Right atrium auricular region (tissue), 2 donors: ENCODE results near the gene RERE. TPM values are rescaled to one million over a fixed set of nuclear protein-coding genes. Genes with fewer than 3 reads are reported as not detected.

Experiments
- DNase-seq: peaks from one replicate; pipeline ENCODE4 v3.0.0-alpha.2; 2019; ENCODE audit warnings: low spot score
- H3K27ac ChIP-seq, 2 donors: fragments of 200-600 bp; sonication (generic); 1 replicate in 1 of 2; 2 replicates in 1 of 2; pipeline ENCODE4 v1.5.1; 2016 to 2019
- H3K27me3 ChIP-seq, 2 donors: fragments of 200-600 bp; sonication (generic); one replicate each; pipeline versions ENCODE4 v1.5.1 to v1.6.0; 2017 to 2019
- H3K36me3 ChIP-seq: fragments of 200-600 bp; sonication (generic); one replicate; pipeline ENCODE4 v1.5.1; 2016
- H3K4me1 ChIP-seq, 2 donors: fragments of 200-600 bp; sonication (generic); one replicate each; pipeline versions ENCODE4 v1.5.1 to v1.6.0; 2017 to 2019
- H3K4me3 ChIP-seq, 2 donors: fragments of 200-600 bp; sonication (generic); 1 replicate in 1 of 2; 2 replicates in 1 of 2; pipeline ENCODE4 v1.5.1; 2017 to 2019; ENCODE audit warnings: mild to moderate bottlenecking in 1 of 2, moderate library complexity in 1 of 2
- H3K9me3 ChIP-seq, 2 donors: fragments of 200-600 bp; sonication (generic); one replicate each; pipeline ENCODE4 v1.5.1; 2019
- CTCF ChIP-seq, 2 donors: fragments of 200-600 bp; sonication (generic); IDR thresholded peaks; one replicate each; pipeline ENCODE4 v1.5.1; 2019; ENCODE audit warnings: antibody characterized with exemption in 2 of 2
- total RNA-seq, 2 donors: library from RNA; depleted of rRNA; stranded (reverse); fragments of >200 nt; gene quantifications; one replicate each; pipeline ENCODE4 v1.1.0, GENCODE V29; 2016

Gene RERE
- total RNA-seq, 2 donors from 2014 or later, result 99.8 to 125 TPM

- Histone ChIP-seq H3K27ac (no peak overlapping the region), H3K4me1 (peaks cover 0 to 26% of the 10 kb centered on the region in 2 donors), H3K27me3 (no peaks in the 10 kb centered on the region), H3K4me3 (no peak overlapping the region), H3K36me3 (no peaks in the 10 kb centered on the region), H3K9me3 (no peaks in the 10 kb centered on the region)
- DNase-seq, result no peak
- TF ChIP-seq CTCF (IDR thresholded peaks at IDR 0.05), result no peak
Observed at GRCh38 chr1:8574985-8575384, 242.5 kb downstream of the RERE start.

DNA sequence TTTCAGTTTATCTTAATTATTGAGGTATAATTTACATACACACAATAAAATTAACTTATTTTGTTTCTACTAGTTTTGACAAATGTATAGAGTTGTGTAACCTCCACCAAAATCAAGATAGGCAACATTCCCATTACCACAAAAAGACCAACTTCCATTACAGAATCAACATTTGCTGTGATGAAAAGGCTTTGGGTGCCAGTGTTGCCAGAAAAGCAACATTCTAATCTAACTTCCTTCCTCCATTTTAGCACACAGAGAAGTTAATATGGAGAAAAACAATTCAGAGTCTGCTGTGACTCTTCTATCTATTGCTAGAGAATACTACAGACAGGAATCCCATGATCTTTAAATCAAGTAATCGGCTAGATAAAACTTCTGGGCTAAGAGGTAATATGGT, 245.3 kb downstream of the RERE start:
- Histone ChIP-seq H3K9me3 (no peaks in the 10 kb centered on the region), H3K27me3 (no peaks in the 10 kb centered on the region), H3K4me1 (peaks cover 0 to 32% of the 10 kb centered on the region in 2 donors), H3K4me3 (no peak overlapping the region), H3K36me3 (no peaks in the 10 kb centered on the region), H3K27ac (peak overlapping the region in 1 of 2 donors; percentile 25)
- DNase-seq, result no peak
- no peak for TF ChIP-seq CTCF (IDR thresholded peaks at IDR 0.05)

DNA sequence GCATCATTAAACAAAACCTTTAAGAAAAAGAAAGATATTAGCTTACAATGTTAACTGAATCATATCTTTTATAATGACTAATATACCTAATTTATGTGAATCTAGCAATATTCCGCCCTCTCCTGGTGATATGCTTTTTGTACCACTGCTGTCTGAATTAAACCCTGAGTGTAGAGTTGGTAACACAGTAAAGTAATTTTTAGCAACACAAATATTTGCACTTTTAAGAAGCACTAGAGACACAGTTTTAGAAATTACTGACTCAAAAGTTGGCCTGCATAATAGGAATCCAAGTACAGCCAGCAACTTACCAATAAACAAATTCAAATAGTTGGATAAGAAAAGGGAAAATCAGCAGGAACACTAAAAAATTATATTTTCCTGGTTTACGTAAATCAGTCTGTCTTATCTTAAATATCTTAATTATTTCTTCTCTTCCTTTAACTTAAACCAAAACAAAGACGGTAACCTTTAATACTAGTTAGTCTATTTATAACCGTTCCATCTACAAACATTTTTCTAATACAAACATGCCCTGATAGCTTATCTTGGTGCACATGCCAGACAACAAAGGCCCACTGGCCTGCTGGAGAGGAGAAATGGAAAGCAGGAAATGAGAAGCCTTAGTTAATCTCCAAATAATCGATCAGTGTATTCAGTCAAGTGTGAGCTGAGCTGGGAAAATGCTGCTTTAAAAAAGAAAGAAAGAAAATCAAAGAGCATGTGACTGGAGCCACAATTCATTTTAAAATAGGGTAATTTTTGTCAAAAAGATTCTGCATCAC, 246.0 kb downstream of the RERE start:
- DNase-seq, result no peak
- H3K4me1 ChIP-seq, result peaks cover 0 to 32% of the 10 kb centered on the region in 2 donors

DNA sequence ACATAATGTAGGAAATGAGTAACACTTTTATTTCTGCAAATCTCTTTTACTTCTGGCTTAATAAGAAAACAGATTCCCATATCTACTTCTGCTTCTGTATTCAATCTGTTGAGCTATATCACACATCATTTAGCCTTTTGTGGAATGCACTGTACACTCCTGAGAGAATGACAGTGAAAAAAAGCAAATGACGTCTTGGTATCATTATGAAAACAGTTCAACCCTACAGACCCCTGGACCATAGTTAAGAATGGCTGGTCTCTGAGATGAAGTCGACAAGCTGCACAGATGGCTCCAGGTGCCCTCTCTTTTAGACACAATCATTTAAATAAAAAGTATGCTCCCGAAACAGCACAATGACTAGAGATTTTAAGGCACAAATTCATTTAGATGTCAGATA, 247.0 kb downstream of the RERE start:
- H3K9me3 ChIP-seq, result no peaks in the 10 kb centered on the region
- no peaks in the 10 kb centered on the region for H3K36me3 ChIP-seq
- no peak overlapping the region for H3K4me3 ChIP-seq
- peak overlapping the region in 1 of 2 donors; percentile 69 for H3K27ac ChIP-seq
- TF ChIP-seq CTCF (IDR thresholded peaks at IDR 0.05), result no peak
- no peaks in the 10 kb centered on the region for H3K27me3 ChIP-seq
- no peak for DNase-seq
- peaks cover 0 to 32% of the 10 kb centered on the region in 2 donors for H3K4me1 ChIP-seq

More for the DNA sequence above, 246.0 kb downstream of the RERE start:
- Histone ChIP-seq H3K27me3 (no peaks in the 10 kb centered on the region), H3K36me3 (no peaks in the 10 kb centered on the region), H3K9me3 (no peaks in the 10 kb centered on the region), H3K4me3 (peak overlapping the region in 1 of 2 donors; percentile 2), H3K27ac (peak overlapping the region; percentile 25 to 69)
- TF ChIP-seq CTCF (IDR thresholded peaks at IDR 0.05), result peak in 1 of 2 donors; percentile 66

GRCh38 chr1:8569242-8569641, 248.2 kb downstream of the RERE start:
- H3K9me3 ChIP-seq, result no peaks in the 10 kb centered on the region
- no peaks in the 10 kb centered on the region for H3K36me3 ChIP-seq
- no peaks in the 10 kb centered on the region for H3K27me3 ChIP-seq
- peaks cover 0 to 32% of the 10 kb centered on the region in 2 donors for H3K4me1 ChIP-seq
- TF ChIP-seq CTCF (IDR thresholded peaks at IDR 0.05), result no peak
- no peak overlapping the region for H3K27ac ChIP-seq
- DNase-seq, result no peak
- H3K4me3 ChIP-seq, result no peak overlapping the region
